GM19438 (cell line): Measurements from ENCODE around the gene CDKAL1.

Source experiments
- ATAC-seq: cut with Tn5 transposase; IDR thresholded peaks from one replicate; pipeline ENCODE4 v1.9.1; 2021; ENCODE audit warnings: low read depth; ENCODE audit not compliant: unreplicated experiment

Gene CDKAL1

DNA sequence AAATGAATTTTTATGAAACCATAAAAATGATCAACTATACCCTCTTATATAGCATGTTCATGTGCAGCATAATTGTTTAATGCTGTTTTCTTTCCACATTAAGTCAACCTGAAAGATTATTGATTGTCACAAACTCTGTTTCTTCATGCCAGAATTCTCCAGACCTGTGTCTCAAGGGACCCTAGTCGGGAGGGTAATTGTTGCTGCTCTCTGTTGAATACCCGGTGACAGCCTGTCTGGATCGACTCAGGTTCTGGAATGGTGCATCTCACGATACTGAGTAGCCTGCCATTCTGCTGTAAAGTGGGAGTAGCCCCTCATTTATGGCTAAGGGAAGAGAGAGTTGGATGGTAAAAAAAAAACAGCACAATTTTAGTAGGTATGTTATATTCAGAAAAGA is 609.4 kb downstream of the CDKAL1 start:
- no peak for ATAC-seq

DNA sequence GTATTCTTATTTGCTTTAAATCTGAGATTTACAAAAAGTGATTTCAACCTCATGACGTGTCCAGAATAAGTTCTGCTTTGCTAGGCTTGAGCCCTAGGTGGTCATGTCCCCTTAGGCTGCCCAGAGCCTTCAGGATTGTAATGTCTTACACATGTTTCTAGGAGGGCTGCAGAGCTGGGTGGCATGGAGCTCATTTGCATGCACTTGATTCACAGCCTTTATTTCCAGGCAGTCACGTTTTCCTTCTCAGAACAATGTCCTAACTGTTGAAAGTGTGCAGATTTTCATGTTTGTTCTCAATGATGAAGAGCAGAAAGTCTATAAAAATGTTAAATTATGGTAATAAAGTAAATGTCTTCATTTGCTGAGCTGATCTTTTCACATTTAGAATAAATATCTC is 610.7 kb downstream of the CDKAL1 start:
- no peak for ATAC-seq

DNA sequence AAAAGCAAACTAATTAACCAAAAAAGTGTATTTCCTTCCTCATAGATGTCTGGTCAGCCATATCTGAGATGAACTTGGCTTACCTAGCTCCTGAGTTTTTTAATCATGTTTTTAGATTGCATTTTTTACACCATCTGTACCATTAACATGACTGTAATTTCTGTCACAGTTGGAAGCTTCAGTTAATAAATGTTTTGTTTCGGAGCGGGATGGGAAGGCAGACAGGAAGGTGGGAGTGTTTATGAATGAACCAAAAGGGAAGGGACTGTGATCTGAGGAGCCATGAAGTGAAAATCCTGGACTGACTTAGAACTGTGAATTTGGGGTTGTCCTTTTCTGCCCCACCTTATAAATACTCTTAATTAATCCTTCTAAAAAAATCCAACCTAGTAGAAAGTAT is 613.7 kb downstream of the CDKAL1 start:
- ATAC-seq: no peak

DNA sequence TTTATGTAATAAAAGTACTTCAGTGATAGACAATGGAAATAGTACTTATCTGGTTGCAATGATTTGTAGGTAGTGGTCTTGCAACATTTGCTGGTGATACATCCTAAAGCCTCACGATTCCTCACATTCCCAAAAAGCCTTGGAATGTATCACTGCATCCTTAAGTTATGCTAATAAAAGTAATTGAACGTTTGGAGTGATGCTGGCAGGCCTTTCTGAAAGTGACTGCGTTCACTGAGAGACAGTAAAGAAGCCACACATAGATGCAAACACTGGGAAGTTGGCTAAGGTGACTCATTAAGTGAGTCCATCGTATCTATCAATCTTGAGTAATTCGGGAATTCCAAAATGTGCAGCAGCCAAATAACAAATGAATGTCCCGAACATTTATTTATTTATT is 615.2 kb downstream of the CDKAL1 start:
- ATAC-seq: no peak

DNA sequence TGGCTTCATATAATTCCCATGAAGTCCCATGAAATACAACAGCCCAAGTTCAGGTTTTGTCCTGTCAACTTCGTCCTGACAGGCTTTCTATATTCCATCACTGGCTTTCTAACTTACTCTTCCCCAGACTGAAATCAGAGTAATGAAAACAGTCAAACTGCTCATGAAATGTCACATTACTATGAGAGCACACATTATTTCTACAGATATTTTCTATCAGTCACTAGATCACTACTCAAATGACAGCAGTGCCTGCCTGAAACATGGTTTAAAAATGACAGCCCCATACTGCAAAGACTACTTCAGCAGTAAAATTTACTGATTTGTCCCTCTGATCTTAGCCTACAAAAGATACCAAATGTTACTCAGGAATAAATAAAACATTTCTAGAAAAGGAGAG is 616.4 kb downstream of the CDKAL1 start:
- no peak for ATAC-seq

DNA sequence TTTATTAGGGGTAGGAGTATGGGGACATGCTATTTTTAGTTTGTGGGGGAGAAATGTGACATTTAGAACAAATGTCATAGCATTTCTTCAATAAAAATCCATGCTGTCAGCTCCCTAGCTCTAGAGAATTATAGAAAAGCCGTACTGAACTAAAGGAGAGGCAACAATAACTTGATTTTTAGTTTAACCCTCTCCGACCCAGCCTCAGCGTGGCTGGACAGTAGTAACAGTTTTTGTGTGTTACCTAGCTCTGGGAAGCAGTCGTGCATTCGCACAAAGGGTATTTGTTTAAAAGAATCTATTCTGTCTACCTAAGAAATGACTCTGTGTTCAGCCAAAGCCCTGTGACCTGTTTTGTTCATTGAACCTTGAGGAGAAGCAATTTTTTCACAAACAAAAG is 616.9 kb downstream of the CDKAL1 start:
- ATAC-seq: no peak

DNA sequence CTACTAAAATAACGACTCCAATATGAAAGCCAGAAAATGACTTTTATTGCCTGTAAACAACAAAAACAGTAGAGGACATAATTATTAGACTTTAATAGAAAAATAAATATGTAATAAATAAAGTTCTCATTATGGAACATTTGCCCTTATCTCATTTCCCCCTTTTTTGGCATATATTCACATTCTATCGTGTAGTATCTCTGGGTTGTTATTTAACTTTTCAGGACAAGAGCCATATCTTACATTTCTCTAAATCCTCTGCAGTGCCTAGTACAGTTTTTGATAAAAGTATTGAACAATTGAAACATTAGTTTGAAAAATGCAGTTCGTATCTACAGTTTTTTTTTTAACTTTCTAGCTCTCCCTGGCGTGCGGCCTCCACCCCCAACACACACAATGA is 617.3 kb downstream of the CDKAL1 start:
- ATAC-seq: no peak

DNA sequence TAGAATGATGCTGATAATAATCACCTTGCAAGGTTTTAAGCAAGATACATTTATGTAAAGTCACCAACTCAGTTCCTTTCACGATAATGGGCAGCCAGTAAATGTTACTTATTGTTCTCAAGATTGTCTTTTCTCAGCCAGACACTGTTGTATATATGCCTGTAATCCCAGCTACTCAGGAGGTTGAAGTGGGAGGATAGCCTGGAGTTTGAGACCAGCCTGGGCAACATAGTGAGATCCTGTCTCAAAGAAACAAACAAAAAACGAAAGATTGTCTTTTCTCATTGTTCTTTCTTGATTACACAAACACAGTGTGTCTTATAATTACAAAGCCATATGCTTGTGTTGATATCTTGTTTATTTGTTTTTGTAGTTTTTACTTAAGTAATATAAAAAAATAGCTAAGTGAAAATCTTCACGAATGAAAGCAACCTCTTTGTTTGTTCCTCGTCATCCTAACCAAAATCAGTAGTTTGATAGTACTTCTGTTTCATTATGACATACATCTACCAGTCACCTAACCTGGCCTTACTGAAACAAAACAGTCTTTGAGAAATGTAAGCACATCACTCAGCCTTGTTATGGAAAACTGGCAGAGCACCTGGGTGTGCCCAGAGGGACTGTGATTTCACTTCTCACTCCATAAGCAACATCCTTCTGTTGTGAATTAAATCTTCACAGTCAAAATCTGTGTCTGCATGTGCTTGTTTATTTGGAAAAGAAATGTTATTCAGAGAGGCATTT is 623.1 kb downstream of the CDKAL1 start:
- peak; percentile 56 for ATAC-seq

DNA sequence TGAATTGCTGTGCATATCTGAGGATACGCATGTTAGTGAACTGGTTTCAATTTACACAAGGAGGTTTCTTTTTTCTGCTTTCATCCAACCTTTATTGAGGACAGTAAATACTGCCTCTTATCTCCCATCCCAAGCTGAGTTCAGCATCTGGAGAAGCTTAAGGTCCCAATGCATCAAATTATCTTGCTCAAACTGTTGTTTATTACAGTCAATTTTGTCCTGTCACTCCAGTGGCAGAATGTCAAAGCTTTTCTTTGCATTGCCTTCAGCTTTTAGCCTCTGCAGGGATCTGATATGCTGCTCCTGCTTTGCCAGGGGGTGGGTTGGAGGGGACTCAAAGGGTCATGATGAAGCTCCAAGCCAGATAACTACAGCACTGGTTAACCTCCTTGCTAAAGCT is 623.9 kb downstream of the CDKAL1 start:
- ATAC-seq: no peak

DNA sequence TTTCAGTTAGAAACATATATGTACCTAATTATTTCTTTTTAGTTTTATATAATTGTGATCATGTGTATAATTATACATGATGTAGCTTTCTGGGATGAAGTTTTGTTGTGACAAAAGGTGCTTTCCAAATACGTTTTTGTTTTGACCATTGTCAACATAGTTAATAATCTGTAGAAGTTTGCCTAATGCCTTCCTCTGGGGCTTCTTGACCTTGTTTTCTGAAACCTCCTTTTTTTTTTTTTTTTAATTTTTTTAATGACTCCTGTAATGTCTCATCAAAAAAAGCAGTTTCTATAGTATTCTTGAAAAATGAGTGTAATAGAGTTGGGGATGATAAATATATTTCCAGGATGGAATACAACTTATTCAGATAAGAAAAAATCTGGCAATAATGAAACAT is 624.6 kb downstream of the CDKAL1 start:
- ATAC-seq: peak; percentile 48

DNA sequence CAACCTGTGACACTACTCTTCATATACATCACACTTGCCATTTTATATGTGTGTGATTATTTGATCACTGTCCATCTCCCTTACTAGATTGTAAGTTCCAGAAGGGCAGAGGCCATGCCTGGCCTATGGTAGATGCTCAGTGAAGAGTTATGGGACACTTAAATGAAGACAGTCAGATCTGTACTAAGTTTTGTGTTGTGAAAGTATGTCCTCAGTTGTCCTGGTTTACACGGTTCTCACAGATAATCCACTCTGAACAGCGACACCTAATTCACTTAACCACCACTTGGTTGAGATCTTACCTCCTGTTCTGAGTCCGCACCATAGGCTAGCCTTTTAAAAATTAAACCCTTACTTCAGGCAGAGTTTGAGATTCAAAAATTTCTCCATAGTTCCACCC is 625.2 kb downstream of the CDKAL1 start:
- no peak for ATAC-seq

DNA sequence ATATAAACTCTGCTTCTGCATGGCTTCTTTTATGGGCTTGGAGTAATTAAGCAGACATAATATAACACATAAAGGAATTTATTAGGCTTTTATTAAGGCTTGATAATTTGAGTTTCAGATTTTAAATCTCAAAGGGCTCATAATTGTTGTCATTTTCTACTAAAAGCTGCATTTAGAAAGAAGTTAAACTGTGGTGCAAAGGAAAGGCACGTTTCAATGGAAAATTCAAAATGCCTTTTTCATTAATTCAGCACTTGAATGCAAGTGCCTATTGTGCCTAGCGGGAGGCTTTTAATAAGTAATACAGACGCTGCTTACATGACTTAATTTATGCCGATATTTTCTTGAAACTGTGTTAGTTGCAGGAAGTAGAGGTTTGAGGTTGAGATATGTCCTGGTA is 627.5 kb downstream of the CDKAL1 start:
- no peak for ATAC-seq

DNA sequence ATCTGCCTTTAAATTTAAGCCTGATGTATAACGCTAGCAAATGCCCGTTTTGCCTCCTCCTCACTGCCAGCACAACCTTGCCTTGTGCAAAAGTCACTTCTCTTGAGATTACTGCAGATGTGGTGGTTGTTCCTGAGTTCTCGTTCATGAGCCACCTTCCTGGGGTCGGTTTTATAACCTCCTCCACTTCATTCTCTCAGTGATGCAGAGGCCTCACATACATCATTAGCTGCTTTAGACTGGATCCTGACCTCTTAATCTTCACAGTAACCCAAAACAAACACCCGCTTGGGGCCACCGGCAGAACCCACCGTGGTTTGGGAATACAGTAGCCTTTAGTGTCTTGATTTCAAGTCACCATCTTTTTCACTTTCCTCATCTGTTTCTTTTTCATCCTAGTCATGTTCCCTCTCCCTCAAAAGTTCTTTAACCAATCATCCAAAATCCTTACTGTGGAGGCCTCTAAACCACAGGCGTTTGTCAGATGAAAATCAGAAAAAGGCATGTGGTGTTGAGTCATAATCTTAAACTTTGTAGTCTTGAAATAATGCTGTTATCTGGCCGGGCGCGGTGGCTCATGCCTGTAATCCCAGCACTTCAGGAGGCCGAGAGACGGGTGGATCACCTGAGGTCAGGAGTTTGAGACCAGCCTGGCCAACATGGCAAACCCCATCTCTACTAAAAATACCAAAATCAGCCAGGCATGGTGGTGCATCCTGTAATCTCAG is 629.0 kb downstream of the CDKAL1 start:
- ATAC-seq: no peak

DNA sequence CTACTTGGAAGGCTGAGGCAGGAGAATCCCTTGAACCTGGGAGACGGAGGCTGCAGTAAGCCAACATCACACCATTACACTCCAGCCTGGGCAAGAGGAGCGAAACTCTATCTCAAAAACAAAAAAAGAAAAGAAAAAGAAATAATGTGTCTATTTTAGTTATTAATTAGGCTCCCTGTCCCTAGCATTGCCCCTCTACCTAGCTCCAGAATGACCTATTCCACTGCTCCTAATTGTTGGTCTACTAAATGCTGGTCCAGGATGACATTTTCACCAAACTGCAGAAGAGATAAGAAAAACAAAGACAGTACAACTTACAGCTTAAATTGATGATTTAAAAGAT is 629.6 kb downstream of the CDKAL1 start:
- ATAC-seq: no peak

DNA sequence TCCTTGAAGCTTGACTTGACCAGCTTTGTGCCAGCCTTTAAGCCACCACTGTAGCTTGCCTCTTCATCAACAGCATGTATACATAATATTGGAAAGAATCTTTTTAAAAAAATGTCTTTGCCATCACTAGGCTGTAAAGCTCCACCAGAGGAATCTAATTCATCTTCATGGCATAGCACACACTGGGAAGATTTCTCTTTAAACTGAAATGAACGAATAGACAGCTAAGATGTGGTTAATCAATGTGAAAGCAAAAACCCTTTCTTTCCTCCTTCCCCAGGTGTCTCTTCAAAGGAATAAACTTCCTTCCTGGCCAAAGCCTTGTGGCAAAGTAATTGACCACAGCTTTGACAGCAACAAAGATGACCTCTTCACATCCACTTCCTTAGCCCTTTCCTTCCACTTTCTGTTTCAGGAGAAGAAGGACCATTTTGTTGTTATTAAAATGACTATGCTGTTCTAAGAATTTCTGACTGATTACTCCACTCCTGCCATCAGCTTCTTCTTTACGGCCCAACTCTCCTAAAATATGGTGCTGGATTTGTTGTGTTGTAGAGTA is 630.6 kb downstream of the CDKAL1 start:
- ATAC-seq: peak; percentile 79

DNA sequence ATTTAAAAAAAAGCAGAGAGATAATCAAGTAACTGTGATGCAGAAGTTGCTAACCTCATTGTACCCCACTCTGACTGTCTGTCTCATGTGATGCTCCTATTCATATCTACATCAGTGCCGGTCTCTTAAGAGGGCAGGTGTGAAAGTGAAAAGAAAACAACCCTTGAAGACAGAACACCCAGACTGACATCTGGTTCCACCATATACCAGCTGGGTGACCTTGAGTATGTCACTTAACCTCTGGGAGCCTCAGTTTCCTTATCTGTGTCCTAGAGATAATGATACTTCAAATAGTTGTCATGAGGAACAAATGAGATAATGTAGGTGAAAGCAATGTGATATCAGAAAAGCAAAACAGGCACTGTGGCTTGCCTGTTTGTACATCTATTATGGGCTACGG is 632.5 kb downstream of the CDKAL1 start:
- no peak for ATAC-seq

DNA sequence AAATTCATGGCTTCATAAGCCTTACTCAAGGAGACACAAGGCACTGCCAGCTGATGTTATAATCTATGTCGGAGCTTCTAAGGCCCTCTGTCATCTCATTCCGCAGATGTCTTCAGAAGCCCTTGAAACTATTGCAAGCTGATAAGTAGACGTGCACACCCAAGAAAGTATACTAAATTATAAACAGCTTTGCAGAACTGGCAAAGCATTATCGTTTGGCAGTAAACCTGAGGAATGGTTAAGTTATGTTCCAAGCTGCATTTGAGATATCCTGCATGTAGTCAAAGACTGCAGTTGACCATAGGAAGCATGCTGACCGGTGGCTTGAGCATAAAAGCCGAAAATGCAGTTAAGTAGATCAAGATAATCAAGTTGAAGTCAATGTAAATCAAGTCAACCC is 633.5 kb downstream of the CDKAL1 start:
- no peak for ATAC-seq

DNA sequence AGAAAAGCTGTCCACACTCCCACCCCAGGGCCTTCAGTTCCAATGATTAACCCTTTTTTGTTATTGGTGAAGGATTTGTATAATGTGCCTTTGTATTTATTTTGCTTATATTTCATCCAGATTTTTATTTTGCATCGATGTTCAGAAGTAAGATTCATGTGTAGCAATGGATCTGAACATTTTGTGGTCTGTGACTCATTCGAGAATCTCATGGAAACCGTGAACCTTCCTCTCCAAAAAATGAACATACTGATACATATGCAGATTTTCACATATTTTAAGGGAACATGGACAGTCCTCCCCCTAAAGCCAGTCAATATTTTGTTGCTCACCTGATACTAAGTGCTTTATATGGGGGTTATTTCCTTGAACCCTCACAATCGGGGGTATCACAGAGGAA is 637.5 kb downstream of the CDKAL1 start:
- ATAC-seq: no peak

DNA sequence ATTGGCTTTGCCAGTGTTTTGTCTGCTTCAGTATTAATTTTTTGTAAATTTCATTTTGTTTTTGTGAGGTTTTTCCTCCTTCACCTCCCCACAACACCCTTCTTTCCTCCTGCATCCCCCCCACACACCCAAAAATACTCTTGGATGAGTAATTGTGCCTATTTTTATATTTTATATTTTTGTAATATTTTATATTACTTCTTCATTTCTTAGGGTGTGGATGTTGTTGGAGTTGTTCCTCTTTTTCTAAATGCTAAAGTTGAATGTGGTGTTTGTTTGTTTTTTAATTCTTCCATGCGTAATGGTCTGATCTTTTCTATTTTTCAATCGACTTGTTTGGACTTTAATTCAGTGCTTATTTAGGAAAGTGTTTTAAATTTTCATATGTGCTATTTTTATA is 638.8 kb downstream of the CDKAL1 start:
- ATAC-seq: no peak

DNA sequence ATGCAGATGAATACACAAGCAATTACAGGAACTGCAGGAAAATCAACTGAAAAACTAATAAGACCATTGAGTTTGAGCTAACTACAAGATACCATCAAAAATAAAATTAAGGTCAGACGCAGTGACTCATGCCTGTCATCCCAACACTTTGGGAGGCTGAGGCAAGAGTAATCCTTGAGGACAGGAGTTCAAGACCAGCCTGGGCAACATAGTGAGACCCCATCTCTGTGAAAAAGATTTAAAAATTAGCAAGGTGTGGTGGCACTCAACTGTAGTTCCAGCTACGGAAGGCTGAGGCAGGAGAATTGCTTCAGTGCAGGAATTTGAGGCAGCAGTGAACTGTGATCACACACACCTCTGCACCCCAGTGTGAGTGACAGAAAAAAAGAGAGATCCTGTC is 639.4 kb downstream of the CDKAL1 start:
- ATAC-seq: no peak

DNA sequence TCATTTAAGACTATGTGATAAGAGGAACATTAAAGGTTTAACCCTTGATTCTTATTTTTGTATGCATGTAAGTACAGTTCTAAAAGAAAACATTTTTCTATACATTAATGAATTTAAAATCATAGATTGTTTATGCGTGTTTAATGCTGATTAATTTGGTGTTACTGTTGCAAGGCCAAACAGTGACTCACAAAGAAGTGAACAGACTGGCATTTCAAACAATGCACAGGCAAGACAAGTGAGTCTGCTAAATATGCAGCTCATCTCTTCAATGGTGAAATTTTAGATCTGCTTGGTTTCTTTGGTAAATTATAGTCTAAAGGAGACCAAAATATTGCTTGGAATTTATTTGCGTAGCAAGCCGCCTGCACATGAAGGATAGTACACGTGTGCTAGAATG is 641.9 kb downstream of the CDKAL1 start:
- ATAC-seq: no peak

DNA sequence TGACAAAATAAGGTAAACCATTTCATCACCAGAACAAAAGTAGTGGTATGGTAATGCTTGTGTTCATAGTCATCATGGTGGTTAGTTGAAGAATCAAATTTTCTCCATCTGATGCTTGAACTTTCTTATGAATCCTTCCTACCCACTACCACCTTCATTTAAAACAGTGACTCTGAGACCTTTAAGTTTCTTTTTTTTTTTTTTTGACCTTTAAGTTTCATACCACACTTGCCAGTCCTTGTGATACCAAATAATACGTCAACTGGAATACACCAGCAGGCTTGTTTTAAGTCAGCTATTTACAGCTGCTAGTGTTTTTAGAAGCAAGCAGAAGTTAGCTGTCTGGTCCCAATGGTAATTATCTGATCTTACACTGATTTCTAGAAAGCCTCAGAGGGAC is 645.9 kb downstream of the CDKAL1 start:
- ATAC-seq: no peak
